A549 (cell line): ENCODE results near the gene PTPN14.

ENCODE experiments used
- CHD2 ChIP-seq: fragments of 150-350 bp; IDR thresholded peaks from 2 replicates; pipeline ENCODE4 v1.6.1; 2014; ENCODE audit warnings: low read length; ENCODE audit not compliant: partially characterized antibody
- CTCF ChIP-seq: fragments of >200 bp; sonication (Bioruptor Twin); formaldehyde crosslinking; IDR thresholded peaks from 3 replicates; pipeline ENCODE4 v1.5.1; 2016
- EP300 ChIP-seq, 2 experiments: fragments of >200 bp; sonication (Bioruptor Twin); formaldehyde crosslinking; IDR thresholded peaks; 2 replicates in 1 of 2; 3 replicates in 1 of 2; pipeline ENCODE4 v1.6.1; 2016 to 2017
- FOXS1 ChIP-seq: fragments of 250-450 bp; sonication (Bioruptor Pico); IDR thresholded peaks from 2 replicates; pipeline ENCODE4 v1.5.0; 2020; ENCODE audit warnings: mild to moderate bottlenecking, moderate library complexity
- HMGXB4 ChIP-seq: fragments of 250-450 bp; sonication (Bioruptor Pico); IDR thresholded peaks from 2 replicates; pipeline ENCODE4 v1.5.0; 2021; ENCODE audit warnings: mild to moderate bottlenecking, moderate library complexity, borderline replicate concordance
- JUNB ChIP-seq: fragments of >200 bp; sonication (Bioruptor Twin); formaldehyde crosslinking; IDR thresholded peaks from 2 replicates; pipeline ENCODE4 v1.6.1; 2016
- PBX3 ChIP-seq: IDR thresholded peaks from 2 replicates; pipeline ENCODE4 v1.6.1; 2012
- RCOR1 ChIP-seq: fragments of 150-350 bp; IDR thresholded peaks from 2 replicates; pipeline ENCODE4 v1.6.1; 2014; ENCODE audit warnings: antibody characterized with exemption, low read length, low read depth
- SMC3 ChIP-seq: fragments of >200 bp; sonication (Bioruptor Twin); formaldehyde crosslinking; IDR thresholded peaks from 3 replicates; pipeline ENCODE4 v1.6.1; 2018; ENCODE audit warnings: inconsistent platforms

- no peak for TF ChIP-seq CTCF
- no peak for TF ChIP-seq EP300 (IDR thresholded peaks at IDR 0.05)
- no peak for TF ChIP-seq FOXS1
- TF ChIP-seq PBX3 = no peak
- TF ChIP-seq JUNB = no peak
- no peak for TF ChIP-seq CHD2
- TF ChIP-seq SMC3 = no peak
- no peak for TF ChIP-seq RCOR1
- no peak for TF ChIP-seq HMGXB4
Observed at GRCh38 chr1:214503553-214503952, 47.8 kb downstream of the PTPN14 start.
